ENCODE measurements around the gene PPP1R26. TPM values are rescaled to one million over a fixed set of nuclear protein-coding genes. Genes with fewer than 3 reads are reported as not detected.
"Not testable (repeated sequence)": the region's sequence is repeated elsewhere in the genome, so short reads cannot be mapped to it uniquely, and the experiment has no call there.

The PPP1R26 gene
- total and polyA plus RNA-seq, 2 experiments from 2014 or later = 15.0 to 15.6 TPM

GRCh38 chr9:135456436-135457104, 23.0 kb upstream of the PPP1R26 start:
- H3K36me3 ChIP-seq (replicated peaks; ENCODE audit: insufficient read depth, low read depth) = no peaks in the 10 kb centered on the region

GRCh38 chr9:135458478-135458877, 21.1 kb upstream of the PPP1R26 start:
- not testable (repeated sequence) for H2AFZ ChIP-seq; H3K4me3 ChIP-seq; H4K20me1 ChIP-seq (ENCODE audit: insufficient read depth, poor library complexity, severe bottlenecking); DNase-seq (ENCODE audit: low spot score); H3K9me2 ChIP-seq (replicated peaks; ENCODE audit: insufficient read depth); H3K27ac ChIP-seq; H3K27me3 ChIP-seq; H3K79me2 ChIP-seq; H3K9me3 ChIP-seq (ENCODE audit: low read depth); H3K4me2 ChIP-seq; H3K36me3 ChIP-seq (replicated peaks; ENCODE audit: insufficient read depth, low read depth); H3K4me1 ChIP-seq (ENCODE audit: insufficient read depth)
- WGBS (ENCODE audit: low lambda C conversion rate, missing lambda C conversion rate) = 98% methylated on average over 5 of the region's 5 CpGs

More at GRCh38 chr9:135456436-135457104, 23.0 kb upstream of the PPP1R26 start:
- Histone ChIP-seq H3K79me2 (no peaks in the 10 kb centered on the region), H3K4me1 (ENCODE audit: insufficient read depth) (no peaks in the 10 kb centered on the region), H2AFZ (no peak overlapping the region), H3K4me3 (no peak overlapping the region), H3K4me2 (no peak overlapping the region), H4K20me1 (ENCODE audit: insufficient read depth, poor library complexity, severe bottlenecking) (no peaks in the 10 kb centered on the region), H3K9me3 (ENCODE audit: low read depth) (no peaks in the 10 kb centered on the region), H3K27me3 (no peaks in the 10 kb centered on the region), H3K27ac (no peak overlapping the region), H3K9me2 (replicated peaks; ENCODE audit: insufficient read depth) (no peaks in the 10 kb centered on the region)
- WGBS (ENCODE audit: low lambda C conversion rate, missing lambda C conversion rate) = 91% methylated on average over 18 of the region's 19 CpGs
- no peak for DNase-seq (ENCODE audit: low spot score)
- TF ChIP-seq EZH2 (IDR thresholded peaks at IDR 0.05; ENCODE audit: borderline replicate concordance) (no peak), EZH2phosphoT487 (IDR thresholded peaks at IDR 0.05; ENCODE audit: low read depth, severe bottlenecking, unreplicated experiment) (no peak)
- TF ChIP-seq, protein P1, sequence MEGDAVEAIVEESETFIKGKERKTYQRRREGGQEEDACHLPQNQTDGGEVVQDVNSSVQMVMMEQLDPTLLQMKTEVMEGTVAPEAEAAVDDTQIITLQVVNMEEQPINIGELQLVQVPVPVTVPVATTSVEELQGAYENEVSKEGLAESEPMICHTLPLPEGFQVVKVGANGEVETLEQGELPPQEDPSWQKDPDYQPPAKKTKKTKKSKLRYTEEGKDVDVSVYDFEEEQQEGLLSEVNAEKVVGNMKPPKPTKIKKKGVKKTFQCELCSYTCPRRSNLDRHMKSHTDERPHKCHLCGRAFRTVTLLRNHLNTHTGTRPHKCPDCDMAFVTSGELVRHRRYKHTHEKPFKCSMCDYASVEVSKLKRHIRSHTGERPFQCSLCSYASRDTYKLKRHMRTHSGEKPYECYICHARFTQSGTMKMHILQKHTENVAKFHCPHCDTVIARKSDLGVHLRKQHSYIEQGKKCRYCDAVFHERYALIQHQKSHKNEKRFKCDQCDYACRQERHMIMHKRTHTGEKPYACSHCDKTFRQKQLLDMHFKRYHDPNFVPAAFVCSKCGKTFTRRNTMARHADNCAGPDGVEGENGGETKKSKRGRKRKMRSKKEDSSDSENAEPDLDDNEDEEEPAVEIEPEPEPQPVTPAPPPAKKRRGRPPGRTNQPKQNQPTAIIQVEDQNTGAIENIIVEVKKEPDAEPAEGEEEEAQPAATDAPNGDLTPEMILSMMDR (IDR thresholded peaks at IDR 0.05; ENCODE audit: poor library complexity) = no peak

DNA sequence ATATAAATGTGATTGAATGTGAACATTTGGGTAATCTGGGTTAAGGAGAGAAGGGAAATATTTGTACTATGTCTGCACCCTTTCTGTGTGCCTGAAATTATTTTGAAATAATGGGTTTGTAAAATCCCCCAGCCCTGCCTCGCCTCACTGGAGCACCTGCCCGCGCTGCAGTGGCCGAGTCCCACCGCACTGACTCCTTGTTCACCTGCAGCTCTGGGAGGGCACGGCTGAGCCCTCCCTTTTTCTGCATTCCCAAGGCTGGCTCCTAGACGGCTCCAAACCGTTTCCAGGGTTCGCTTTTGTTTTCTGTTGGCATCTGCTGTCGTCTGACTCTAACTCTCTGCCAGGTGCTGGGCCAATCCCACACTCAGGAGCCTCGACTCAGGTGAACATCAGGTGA, 17.6 kb upstream of the PPP1R26 start:
- 86% methylated on average over 11 of the region's 11 CpGs for WGBS (ENCODE audit: low lambda C conversion rate, missing lambda C conversion rate)
- H3K27me3 ChIP-seq = no peaks in the 10 kb centered on the region

GRCh38 chr9:135463140-135463539, 16.4 kb upstream of the PPP1R26 start:
- Histone ChIP-seq H3K4me1 (ENCODE audit: insufficient read depth) (peaks cover under 1% of the 10 kb centered on the region), H2AFZ (no peak overlapping the region), H3K9me3 (ENCODE audit: low read depth) (no peaks in the 10 kb centered on the region), H3K4me2 (no peak overlapping the region), H3K79me2 (no peaks in the 10 kb centered on the region), H4K20me1 (ENCODE audit: insufficient read depth, poor library complexity, severe bottlenecking) (no peaks in the 10 kb centered on the region), H3K27ac (no peak overlapping the region), H3K4me3 (no peak overlapping the region), H3K36me3 (replicated peaks; ENCODE audit: insufficient read depth, low read depth) (no peaks in the 10 kb centered on the region), H3K27me3 (no peaks in the 10 kb centered on the region), H3K9me2 (replicated peaks; ENCODE audit: insufficient read depth) (no peaks in the 10 kb centered on the region)
- DNase-seq (ENCODE audit: low spot score) = no peak
- TF ChIP-seq, protein P1 (IDR thresholded peaks at IDR 0.05; ENCODE audit: poor library complexity) = no peak
- no peak for TF ChIP-seq EZH2 (IDR thresholded peaks at IDR 0.05; ENCODE audit: borderline replicate concordance)
- TF ChIP-seq EZH2phosphoT487 (IDR thresholded peaks at IDR 0.05; ENCODE audit: low read depth, severe bottlenecking, unreplicated experiment) = no peak
- WGBS (ENCODE audit: low lambda C conversion rate, missing lambda C conversion rate) = 66% methylated on average over 3 of the region's 3 CpGs

More for the DNA sequence above, 17.6 kb upstream of the PPP1R26 start:
- no peaks in the 10 kb centered on the region for H3K9me3 ChIP-seq (ENCODE audit: low read depth)
- no peak overlapping the region for H3K27ac ChIP-seq
- no peak overlapping the region for H3K4me3 ChIP-seq
- TF ChIP-seq EZH2 (IDR thresholded peaks at IDR 0.05; ENCODE audit: borderline replicate concordance) (no peak), EZH2phosphoT487 (IDR thresholded peaks at IDR 0.05; ENCODE audit: low read depth, severe bottlenecking, unreplicated experiment) (no peak)
- TF ChIP-seq, protein P1 (IDR thresholded peaks at IDR 0.05; ENCODE audit: poor library complexity) = no peak
- DNase-seq (ENCODE audit: low spot score) = no peak
- H3K36me3 ChIP-seq (replicated peaks; ENCODE audit: insufficient read depth, low read depth) = no peaks in the 10 kb centered on the region
- H2AFZ ChIP-seq = no peak overlapping the region
- no peaks in the 10 kb centered on the region for H3K4me1 ChIP-seq (ENCODE audit: insufficient read depth)
- H3K9me2 ChIP-seq (replicated peaks; ENCODE audit: insufficient read depth) = no peaks in the 10 kb centered on the region
- no peak overlapping the region for H3K4me2 ChIP-seq
- no peaks in the 10 kb centered on the region for H4K20me1 ChIP-seq (ENCODE audit: insufficient read depth, poor library complexity, severe bottlenecking)
- H3K79me2 ChIP-seq = no peaks in the 10 kb centered on the region

Data from hepatocyte (in vitro differentiated cells).